PC-3 (cell line): ENCODE data around the gene FN1. TPM values are rescaled to one million over a fixed set of nuclear protein-coding genes. Genes with fewer than 3 reads are reported as not detected.

Source experiments
- ATAC-seq: fragments of 200-7000 bp; cut with Tn5 transposase; 2 replicates; pipeline ENCODE4 v1.9.1; 2020; ENCODE audit warnings: mild to moderate bottlenecking, moderate library complexity
- BruUV-seq: library from RNA; stranded (reverse); fragments of 400-500 nt; replicated peaks from 2 replicates; lab custom pipeline; 2021; lab: Mats Ljungman, UMichigan
- CTCF ChIA-PET: fragments of 300-600 bp; sonication (Branson Sonifier 250); formaldehyde crosslinking; loops from one replicate; lab custom pipeline; 2022; ENCODE audit warnings: antibody characterized with exemption; lab: Charles Lee
- POLR2A ChIA-PET: fragments of 300-600 bp; sonication (Branson Sonifier 250); formaldehyde crosslinking; loops from one replicate; lab custom pipeline; 2022; ENCODE audit warnings: antibody characterized with exemption; ENCODE audit not compliant: unreplicated experiment; lab: Charles Lee
- DNase-seq: peaks from one replicate; pipeline ENCODE4 v3.0.0-alpha.2; 2015
- H2AFZ ChIP-seq: fragments of 300-600 bp; sonication (generic); 2 replicates; pipeline ENCODE4 v1.6.0; 2016; ENCODE audit warnings: antibody characterized with exemption, low read length
- H3F3A ChIP-seq: fragments of 300-600 bp; sonication (generic); one replicate; pipeline ENCODE4 v1.6.0; 2017; ENCODE audit warnings: antibody characterized with exemption, low read length, control low read depth, mild to moderate bottlenecking; ENCODE audit not compliant: unreplicated experiment
- H3K27ac ChIP-seq: fragments of 300-600 bp; sonication (generic); 2 replicates; pipeline ENCODE4 v1.5.1; 2016; ENCODE audit warnings: mild to moderate bottlenecking, low read length
- H3K27me3 ChIP-seq: fragments of 300-600 bp; sonication (generic); 2 replicates; pipeline ENCODE4 v1.6.1; 2016; ENCODE audit warnings: low read length, mixed read lengths
- H3K36me3 ChIP-seq: fragments of 300-600 bp; sonication (generic); 2 replicates; pipeline ENCODE4 v1.6.1; 2016; ENCODE audit warnings: low read depth, mixed run types, low read length, mixed read lengths
- H3K4me1 ChIP-seq: fragments of 300-600 bp; sonication (generic); 2 replicates; pipeline ENCODE4 v1.5.1; 2016; ENCODE audit warnings: low read length; ENCODE audit not compliant: insufficient read depth
- H3K4me2 ChIP-seq: fragments of 300-600 bp; sonication (generic); 2 replicates; pipeline ENCODE4 v1.6.0; 2016; ENCODE audit warnings: low read length
- H3K4me3 ChIP-seq: fragments of 300-600 bp; sonication (generic); 2 replicates; pipeline ENCODE4 v1.5.1; 2016; ENCODE audit warnings: mild to moderate bottlenecking, low read length, mixed read lengths
- H3K79me2 ChIP-seq: fragments of 300-600 bp; sonication (generic); 2 replicates; pipeline ENCODE4 v1.6.1; 2017; ENCODE audit warnings: low read length, mixed read lengths
- H3K9ac ChIP-seq: fragments of 300-600 bp; sonication (generic); 2 replicates; pipeline ENCODE4 v1.6.0; 2016; ENCODE audit warnings: mild to moderate bottlenecking, low read length
- H3K9me2 ChIP-seq: fragments of 300-600 bp; sonication (generic); replicated peaks from 2 replicates; pipeline ENCODE4 v1.6.1; 2016; ENCODE audit warnings: mixed run types, low read length, mixed read lengths
- H3K9me3 ChIP-seq: fragments of 300-600 bp; sonication (generic); 2 replicates; pipeline ENCODE4 v1.6.1; 2016; ENCODE audit warnings: low read length, mixed read lengths
- H4K20me1 ChIP-seq: fragments of 300-600 bp; sonication (generic); 2 replicates; pipeline ENCODE4 v1.6.1; 2016; ENCODE audit warnings: low read length, mixed read lengths
- EZH2 ChIP-seq: fragments of 300-600 bp; sonication (generic); IDR thresholded peaks from one replicate; pipeline ENCODE4 v1.6.1; 2017; ENCODE audit warnings: antibody characterized with exemption, mild to moderate bottlenecking, low read length; ENCODE audit not compliant: unreplicated experiment
- EZH2phosphoT487 ChIP-seq: fragments of 300-600 bp; sonication (generic); IDR thresholded peaks from 2 replicates; pipeline ENCODE4 v1.6.1; 2018; ENCODE audit warnings: mild to moderate bottlenecking, antibody characterized with exemption, low read length, borderline replicate concordance
- intact Hi-C: fragments of 100-400 bp; cut with micrococcal nuclease; formaldehyde crosslinking; loops from 2 replicates; pipeline ENCODE4 v1.9.0; 2023
- total RNA-seq: library from RNA; depleted of rRNA; stranded (reverse); fragments of >200 nt; gene quantifications from 2 replicates; pipeline ENCODE4 v1.2.3, GENCODE V29; 2014
- TF ChIP-seq, protein P1 (sequence below): fragments of 300-600 bp; sonication (generic); conservative IDR thresholded peaks from 2 replicates; pipeline ENCODE4 v1.5.1; 2017; ENCODE audit warnings: antibody characterized with exemption, low read depth, mild to moderate bottlenecking, low read length

FN1 gene
- total RNA-seq, 1 experiment from 2014 or later, result 220 TPM

DNA sequence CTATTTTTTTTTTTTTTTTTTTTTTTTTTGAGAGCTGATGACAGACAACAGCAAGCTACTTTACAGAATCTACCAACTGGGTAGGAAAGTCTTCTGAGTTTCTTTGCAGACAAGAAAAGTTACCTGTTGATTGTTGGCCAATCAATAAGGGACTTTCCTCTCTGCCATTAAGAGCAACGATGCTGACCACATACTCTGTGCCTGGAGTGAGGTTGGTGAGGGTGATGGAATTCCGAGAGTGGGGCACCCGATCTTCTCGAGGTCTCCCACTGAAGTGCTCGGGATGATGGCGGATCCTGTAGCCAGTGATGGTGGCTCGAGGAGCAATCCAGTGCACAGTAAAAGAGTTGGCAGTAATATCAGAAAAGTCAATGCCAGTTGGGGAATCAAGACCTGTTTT is 49.3 kb downstream of the FN1 start:
- POLR2A ChIA-PET, result no interaction called here
- intact Hi-C loops, result no loop called here
- H4K20me1 ChIP-seq, result no peaks in the 10 kb centered on the region

DNA sequence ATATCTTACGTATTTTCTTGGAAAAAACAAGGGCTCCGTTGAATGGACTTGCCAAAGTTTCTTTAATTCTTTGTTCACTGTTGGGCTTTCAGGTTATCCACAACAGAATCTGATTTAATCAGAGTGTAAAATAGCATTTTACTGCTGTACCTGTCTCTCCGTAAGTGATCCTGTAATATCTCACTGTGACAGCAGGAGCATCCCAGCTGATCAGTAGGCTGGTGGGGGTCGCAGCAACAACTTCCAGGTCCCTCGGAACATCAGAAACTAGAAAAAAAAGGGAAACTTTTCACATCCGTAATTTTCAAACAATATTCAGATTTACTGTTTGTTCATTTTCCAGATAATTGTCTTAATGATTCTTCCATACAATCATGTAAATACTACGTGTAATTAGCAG is 51.2 kb downstream of the FN1 start:
- H3K36me3 ChIP-seq, result peaks cover 44% of the 10 kb centered on the region
- H3K4me2 ChIP-seq, result no peak overlapping the region
- H3K79me2 ChIP-seq, result no peaks in the 10 kb centered on the region
- ATAC-seq, result no peak
- H3F3A ChIP-seq, result no peaks in the 10 kb centered on the region
- no peak overlapping the region for H3K27ac ChIP-seq
- ChIA-PET CTCF (no interaction called here), POLR2A (no interaction called here)
- no peak overlapping the region for H3K4me3 ChIP-seq
- TF ChIP-seq, protein P1, sequence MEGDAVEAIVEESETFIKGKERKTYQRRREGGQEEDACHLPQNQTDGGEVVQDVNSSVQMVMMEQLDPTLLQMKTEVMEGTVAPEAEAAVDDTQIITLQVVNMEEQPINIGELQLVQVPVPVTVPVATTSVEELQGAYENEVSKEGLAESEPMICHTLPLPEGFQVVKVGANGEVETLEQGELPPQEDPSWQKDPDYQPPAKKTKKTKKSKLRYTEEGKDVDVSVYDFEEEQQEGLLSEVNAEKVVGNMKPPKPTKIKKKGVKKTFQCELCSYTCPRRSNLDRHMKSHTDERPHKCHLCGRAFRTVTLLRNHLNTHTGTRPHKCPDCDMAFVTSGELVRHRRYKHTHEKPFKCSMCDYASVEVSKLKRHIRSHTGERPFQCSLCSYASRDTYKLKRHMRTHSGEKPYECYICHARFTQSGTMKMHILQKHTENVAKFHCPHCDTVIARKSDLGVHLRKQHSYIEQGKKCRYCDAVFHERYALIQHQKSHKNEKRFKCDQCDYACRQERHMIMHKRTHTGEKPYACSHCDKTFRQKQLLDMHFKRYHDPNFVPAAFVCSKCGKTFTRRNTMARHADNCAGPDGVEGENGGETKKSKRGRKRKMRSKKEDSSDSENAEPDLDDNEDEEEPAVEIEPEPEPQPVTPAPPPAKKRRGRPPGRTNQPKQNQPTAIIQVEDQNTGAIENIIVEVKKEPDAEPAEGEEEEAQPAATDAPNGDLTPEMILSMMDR, result no peak
- TF ChIP-seq EZH2 (no peak), EZH2phosphoT487 (no peak)
- no peaks in the 10 kb centered on the region for H4K20me1 ChIP-seq
- H2AFZ ChIP-seq, result no peak overlapping the region
- BruUV-seq, result no TSS peak
- no peak overlapping the region for H3K9ac ChIP-seq
- intact Hi-C loops, result no loop called here
- H3K4me1 ChIP-seq, result no peaks in the 10 kb centered on the region
- DNase-seq, result no peak
- H3K27me3 ChIP-seq, result no peaks in the 10 kb centered on the region
- no peaks in the 10 kb centered on the region for H3K9me2 ChIP-seq
- H3K9me3 ChIP-seq, result no peaks in the 10 kb centered on the region

More for the DNA sequence above, 49.3 kb downstream of the FN1 start:
- CTCF ChIA-PET, result no interaction called here
- H3K36me3 ChIP-seq, result peaks cover 53% of the 10 kb centered on the region
- no peak overlapping the region for H2AFZ ChIP-seq
- H3F3A ChIP-seq, result no peaks in the 10 kb centered on the region
- ATAC-seq (no peak), DNase-seq (no peak)
- H3K79me2 ChIP-seq, result no peaks in the 10 kb centered on the region
- BruUV-seq, result no TSS peak
- H3K9me2 ChIP-seq, result no peaks in the 10 kb centered on the region
- no peak overlapping the region for H3K4me2 ChIP-seq
- no peak overlapping the region for H3K9ac ChIP-seq
- H3K9me3 ChIP-seq, result no peaks in the 10 kb centered on the region
- H3K4me3 ChIP-seq, result no peak overlapping the region
- no peak for TF ChIP-seq EZH2
- TF ChIP-seq EZH2phosphoT487, result no peak
- TF ChIP-seq, protein P1, result no peak
- no peaks in the 10 kb centered on the region for H3K4me1 ChIP-seq
- H3K27ac ChIP-seq, result no peak overlapping the region
- no peaks in the 10 kb centered on the region for H3K27me3 ChIP-seq

DNA sequence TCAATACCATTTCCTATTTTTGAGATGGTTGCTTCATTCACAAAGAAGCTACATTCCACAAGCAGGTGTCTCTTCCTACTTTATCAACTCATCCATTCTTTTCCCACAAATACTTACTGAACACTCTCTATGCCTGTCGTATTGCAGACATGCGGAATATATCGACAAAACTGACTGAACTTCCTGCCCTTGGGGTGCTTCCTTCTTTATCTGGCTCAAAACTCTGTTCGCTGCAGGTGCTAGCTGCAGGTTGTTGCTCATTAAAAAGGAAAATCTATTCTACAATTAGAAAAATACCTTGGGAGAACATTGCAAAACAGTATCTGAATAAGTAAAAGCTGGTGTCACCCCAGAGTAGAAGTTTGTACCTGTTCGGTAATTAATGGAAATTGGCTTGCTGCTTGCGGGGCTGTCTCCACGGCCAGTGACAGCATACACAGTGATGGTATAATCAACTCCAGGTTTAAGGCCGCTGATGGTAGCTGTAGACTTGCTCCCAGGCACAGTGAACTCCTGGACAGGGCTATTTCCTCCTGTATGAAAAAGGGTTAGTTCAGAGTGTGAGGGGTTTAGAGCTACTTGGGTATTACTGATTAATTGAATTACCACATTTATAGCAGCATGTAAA is 52.1 kb downstream of the FN1 start:
- no peak overlapping the region for H3K27ac ChIP-seq
- H3K9ac ChIP-seq, result no peak overlapping the region
- H2AFZ ChIP-seq, result no peak overlapping the region
- no peaks in the 10 kb centered on the region for H3F3A ChIP-seq
- H3K4me2 ChIP-seq, result no peak overlapping the region
- no peaks in the 10 kb centered on the region for H3K27me3 ChIP-seq
- no peaks in the 10 kb centered on the region for H4K20me1 ChIP-seq
- intact Hi-C loops, result no loop called here
- CTCF ChIA-PET, result no interaction called here
- peaks cover 46% of the 10 kb centered on the region for H3K36me3 ChIP-seq
- POLR2A ChIA-PET, result no interaction called here
- BruUV-seq, result no TSS peak
- H3K4me1 ChIP-seq, result no peaks in the 10 kb centered on the region
- no peaks in the 10 kb centered on the region for H3K9me3 ChIP-seq
- DNase-seq (no peak), ATAC-seq (no peak)
- no peak overlapping the region for H3K4me3 ChIP-seq
- TF ChIP-seq, protein P1, result no peak
- no peak for TF ChIP-seq EZH2phosphoT487
- TF ChIP-seq EZH2, result no peak
- no peaks in the 10 kb centered on the region for H3K9me2 ChIP-seq
- H3K79me2 ChIP-seq, result no peaks in the 10 kb centered on the region
